Activated naive CD4-positive, alpha-beta T cell treated with anti-CD3 and anti-CD28 coated beads for 36 hours (primary cell): ENCODE data around the gene KRTAP4-2. TPM values are rescaled to one million over a fixed set of nuclear protein-coding genes. Genes with fewer than 3 reads are reported as not detected.
"Not testable (repeated sequence)": the region's sequence is repeated elsewhere in the genome, so short reads cannot be mapped to it uniquely, and the experiment has no call there.

Source experiments
- CTCF ChIA-PET: fragments of 350-600 bp; sonication (Branson Sonifier 250); formaldehyde crosslinking; loops from one replicate; lab custom pipeline; 2021; ENCODE audit warnings: antibody characterized with exemption; lab: Charles Lee
- DNase-seq: peaks from one replicate; pipeline ENCODE4 v3.0.0-alpha.2; 2020
- H3K27ac Mint-ChIP-seq: one replicate; pipeline ENCODE4 v1.8.0; 2021; ENCODE audit warnings: mild to moderate bottlenecking, mixed read lengths
- H3K27me3 Mint-ChIP-seq: one replicate; pipeline ENCODE4 v1.8.0; 2021; ENCODE audit warnings: low read depth, mixed read lengths
- H3K36me3 Mint-ChIP-seq: one replicate; pipeline ENCODE4 v1.8.0; 2021; ENCODE audit warnings: low read depth, mixed read lengths
- H3K4me1 Mint-ChIP-seq: one replicate; pipeline ENCODE4 v1.8.0; 2021; ENCODE audit warnings: low read depth, mixed read lengths
- H3K4me3 Mint-ChIP-seq: one replicate; pipeline ENCODE4 v1.8.0; 2021; ENCODE audit warnings: mild to moderate bottlenecking, moderate library complexity, mixed read lengths
- H3K9me3 Mint-ChIP-seq: one replicate; pipeline ENCODE4 v1.8.0; 2021; ENCODE audit warnings: mixed read lengths
- intact Hi-C: fragments of 100-400 bp; cut with micrococcal nuclease; formaldehyde crosslinking; loops from one replicate; pipeline ENCODE4 v1.15.1; 2023
- total RNA-seq, 2 experiments: library from RNA; stranded (reverse); gene quantifications; one replicate each; pipeline ENCODE4 v1.2.3, GENCODE V29; 2021

KRTAP4-2 gene
- total RNA-seq, 2 experiments from 2014 or later: not detected

DNA sequence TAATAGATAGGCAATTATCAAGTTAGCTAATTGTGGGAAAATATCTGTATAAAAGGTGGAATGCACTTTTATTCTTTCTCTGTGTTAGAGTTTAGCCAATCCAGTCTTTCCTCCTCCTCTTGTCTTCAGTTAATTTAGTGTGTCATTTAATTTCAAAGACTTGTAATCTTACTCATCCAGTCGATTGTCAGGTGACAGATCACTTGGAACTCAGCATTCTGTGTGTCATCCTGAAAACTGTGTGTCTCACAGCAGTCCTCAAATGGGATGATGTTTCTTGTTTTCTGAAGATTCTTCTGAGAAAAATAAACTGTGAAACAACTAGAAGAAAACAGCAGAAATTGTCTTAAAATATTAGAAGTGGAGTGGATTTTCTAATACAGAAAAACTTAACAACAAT, 7.0 kb upstream of the KRTAP4-2 start:
- no peaks in the 10 kb centered on the region for H3K9me3 Mint-ChIP-seq
- H3K36me3 Mint-ChIP-seq: no peaks in the 10 kb centered on the region
- no peak overlapping the region for H3K4me3 Mint-ChIP-seq
- intact Hi-C loops: no loop called here
- peaks cover 3% of the 10 kb centered on the region for H3K27me3 Mint-ChIP-seq
- no peak for DNase-seq
- H3K4me1 Mint-ChIP-seq: no peaks in the 10 kb centered on the region
- H3K27ac Mint-ChIP-seq: no peak overlapping the region
- CTCF ChIA-PET: interaction anchor here (0.6 kb wide), 1 partner anchor 223 kb away, joined by 3 read pairs; no protein-coding TSS in a partner anchor

DNA sequence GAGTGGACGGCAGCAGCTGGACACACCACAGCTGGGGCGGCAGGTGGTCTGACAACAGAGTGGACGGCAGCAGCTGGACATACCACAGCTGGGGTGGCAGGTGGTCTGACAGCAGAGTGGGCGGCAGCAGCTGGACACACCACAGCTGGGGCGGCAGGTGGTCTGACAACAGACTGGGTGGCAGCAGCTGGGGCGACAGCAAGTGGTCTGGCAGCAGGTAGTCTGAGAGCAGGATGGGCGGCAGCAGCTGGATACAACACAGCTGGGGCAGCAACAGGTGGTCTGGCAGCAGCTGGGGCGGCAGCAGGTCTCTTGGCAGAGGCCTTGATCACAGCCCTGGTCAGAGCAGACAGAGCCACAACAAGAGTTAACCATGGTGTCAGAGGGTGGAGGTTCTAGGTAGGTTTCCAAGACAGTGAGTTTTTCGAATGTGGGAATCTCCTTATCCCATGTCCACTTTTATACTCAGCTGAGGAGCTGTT, 6.5 kb upstream of the KRTAP4-2 start, which contains the start of gene KRTAP4-1:
Gene KRTAP4-1, minus strand, starts transcription at position 432 of the 482 bp plus-strand sequence. Its CDS starts 57 bp downstream, at position 375.
- CTCF ChIA-PET: interaction anchor here (0.6 kb wide), 1 partner anchor 223 kb away, joined by 3 read pairs; no protein-coding TSS in a partner anchor

DNA sequence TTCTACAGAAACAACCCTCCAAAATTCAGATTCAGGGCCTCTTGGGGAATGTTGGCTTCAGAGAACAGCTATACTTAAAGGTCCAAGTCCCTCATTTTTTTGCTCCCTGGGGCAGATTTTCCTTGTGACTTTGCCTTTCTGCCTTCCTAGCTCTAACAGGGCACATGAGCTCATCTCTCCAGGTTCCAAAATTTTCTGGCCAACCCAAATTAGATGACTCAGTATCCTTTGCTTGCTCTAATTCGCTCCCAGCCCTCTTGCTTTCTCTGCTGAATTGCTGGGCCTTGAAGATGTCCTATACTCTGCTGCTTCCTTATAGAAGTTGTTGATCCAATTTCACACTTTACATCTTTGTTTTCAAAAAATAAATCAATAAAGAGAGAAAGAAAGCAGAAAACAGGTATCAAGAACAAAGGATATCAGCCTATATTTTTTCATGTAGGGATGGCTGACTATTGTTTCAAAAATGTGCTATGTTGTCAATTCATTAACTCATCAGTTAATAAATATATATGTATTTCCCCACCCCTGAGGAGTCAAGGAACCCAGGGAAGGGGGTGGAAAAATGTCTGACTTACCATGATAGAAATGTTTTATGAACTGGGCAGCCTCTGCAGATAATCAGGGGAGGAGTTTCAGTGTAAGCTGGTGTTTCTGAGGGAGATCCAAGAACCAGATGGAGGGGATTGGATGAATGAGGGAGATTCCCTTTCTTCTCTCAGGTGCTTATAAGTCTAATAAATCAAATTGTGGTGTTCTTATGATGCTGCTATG, 1.0 kb upstream of the KRTAP4-2 start:
- intact Hi-C loops: no loop called here
- H3K4me1 Mint-ChIP-seq: no peaks in the 10 kb centered on the region
- no peak for DNase-seq
- H3K4me3 Mint-ChIP-seq: no peak overlapping the region
- CTCF ChIA-PET: interaction anchor here (0.6 kb wide), 1 partner anchor 107 kb away, joined by 3 read pairs; no protein-coding TSS in a partner anchor
- H3K36me3 Mint-ChIP-seq: no peaks in the 10 kb centered on the region
- H3K27me3 Mint-ChIP-seq: no peaks in the 10 kb centered on the region
- H3K27ac Mint-ChIP-seq: no peak overlapping the region
- H3K9me3 Mint-ChIP-seq: no peaks in the 10 kb centered on the region

More for the DNA sequence above, 6.5 kb upstream of the KRTAP4-2 start, which contains the start of gene KRTAP4-1:
- Mint-ChIP-seq H3K27ac (no peak within 1 kb of the TSS), H3K9me3 (no peaks in the 10 kb centered on the region), H3K27me3 (peaks cover 3% of the 10 kb centered on the region), H3K36me3 (no peaks in the 10 kb centered on the region), H3K4me3 (no peak within 1 kb of the TSS), H3K4me1 (no peaks in the 10 kb centered on the region)
- intact Hi-C loops: no loop called here
- DNase-seq: no peak

DNA sequence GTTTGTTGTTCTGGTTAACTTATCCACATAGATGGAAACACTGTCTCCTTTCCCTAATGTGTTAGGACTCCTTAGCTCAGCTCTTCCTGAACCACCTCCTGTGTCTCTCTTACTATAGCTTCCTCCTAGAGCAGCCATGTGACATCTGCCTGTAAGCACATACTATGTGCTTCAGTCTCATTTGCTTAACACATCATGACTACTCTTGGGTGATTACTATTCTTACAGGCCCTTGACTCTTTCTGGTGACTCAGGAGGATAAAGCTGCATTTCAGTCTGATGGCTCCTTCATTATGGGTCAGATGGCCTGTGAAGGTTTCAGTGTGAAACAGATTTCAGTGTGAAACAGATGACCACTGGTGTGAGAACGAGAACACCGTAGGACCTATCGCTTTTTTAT, 320 bp upstream of the KRTAP4-2 start:
- no peaks in the 10 kb centered on the region for H3K4me1 Mint-ChIP-seq
- no peaks in the 10 kb centered on the region for H3K9me3 Mint-ChIP-seq
- no peak for DNase-seq
- H3K27ac Mint-ChIP-seq: no peak overlapping the region
- no peak overlapping the region for H3K4me3 Mint-ChIP-seq
- H3K27me3 Mint-ChIP-seq: no peaks in the 10 kb centered on the region
- CTCF ChIA-PET: interaction anchor here (0.6 kb wide), 1 partner anchor 108 kb away, joined by 3 read pairs; no protein-coding TSS in a partner anchor
- intact Hi-C loops: no loop called here
- H3K36me3 Mint-ChIP-seq: no peaks in the 10 kb centered on the region

DNA sequence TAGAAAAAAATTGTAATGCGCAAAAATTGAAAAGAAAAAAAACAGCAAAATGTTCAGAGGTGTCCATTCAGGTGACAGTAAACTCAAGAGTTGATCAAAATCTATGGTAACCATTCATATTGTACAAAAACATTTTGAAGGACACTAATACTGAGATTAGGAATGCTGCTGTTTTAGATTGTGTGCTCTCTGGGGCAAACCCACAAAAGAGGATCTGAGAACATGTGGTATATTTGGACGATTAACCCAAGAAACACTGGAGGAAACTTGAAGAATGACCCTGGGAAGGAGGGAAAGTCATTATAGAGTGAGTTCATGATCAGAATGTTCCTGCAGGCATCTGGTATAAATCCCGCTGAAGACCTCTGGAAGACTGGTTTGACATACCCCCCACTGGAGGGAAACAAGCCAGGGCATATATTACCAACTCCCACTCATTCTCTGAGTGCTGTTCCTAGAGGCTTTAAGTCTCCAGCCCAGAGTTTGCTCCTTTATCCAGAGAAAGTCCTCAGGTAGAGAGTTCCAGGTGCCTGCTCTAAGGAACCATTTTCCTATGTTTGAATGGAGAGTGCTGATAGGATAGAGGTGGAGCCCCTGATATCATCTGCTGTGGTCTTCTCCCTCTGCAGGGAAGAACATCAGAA, 1.2 kb downstream of the KRTAP4-2 start:
- no peaks in the 10 kb centered on the region for H3K9me3 Mint-ChIP-seq
- no peaks in the 10 kb centered on the region for H3K36me3 Mint-ChIP-seq
- H3K27me3 Mint-ChIP-seq: no peaks in the 10 kb centered on the region
- CTCF ChIA-PET: no interaction called here
- H3K4me3 Mint-ChIP-seq: no peak overlapping the region
- no peak overlapping the region for H3K27ac Mint-ChIP-seq
- no peak for DNase-seq
- H3K4me1 Mint-ChIP-seq: no peaks in the 10 kb centered on the region
- intact Hi-C loops: no loop called here

DNA sequence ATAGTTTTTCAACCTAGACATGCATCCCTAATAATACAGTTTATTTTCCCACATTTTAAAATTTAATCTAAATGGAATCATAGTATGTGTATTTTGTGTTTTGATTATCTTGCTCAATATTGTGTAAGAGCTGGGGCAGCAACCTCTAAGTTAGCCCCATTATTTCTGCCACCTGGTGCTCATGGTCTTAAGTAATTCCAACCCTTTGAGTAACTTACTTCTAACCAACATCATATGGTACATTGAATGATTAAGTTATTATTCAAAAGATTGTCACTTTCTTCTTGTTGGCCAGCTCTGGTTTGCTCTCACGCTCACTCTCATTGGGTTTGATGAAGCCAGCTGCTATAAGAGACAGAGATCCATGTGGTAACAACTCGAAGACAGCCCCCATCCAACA, 6.1 kb downstream of the KRTAP4-2 start:
- no peak overlapping the region for H3K27ac Mint-ChIP-seq
- intact Hi-C loops: no loop called here
- H3K4me1 Mint-ChIP-seq: no peaks in the 10 kb centered on the region
- no peaks in the 10 kb centered on the region for H3K27me3 Mint-ChIP-seq
- H3K4me3 Mint-ChIP-seq: no peak overlapping the region
- CTCF ChIA-PET: no interaction called here
- H3K9me3 Mint-ChIP-seq: no peaks in the 10 kb centered on the region
- DNase-seq: no peak
- no peaks in the 10 kb centered on the region for H3K36me3 Mint-ChIP-seq

DNA sequence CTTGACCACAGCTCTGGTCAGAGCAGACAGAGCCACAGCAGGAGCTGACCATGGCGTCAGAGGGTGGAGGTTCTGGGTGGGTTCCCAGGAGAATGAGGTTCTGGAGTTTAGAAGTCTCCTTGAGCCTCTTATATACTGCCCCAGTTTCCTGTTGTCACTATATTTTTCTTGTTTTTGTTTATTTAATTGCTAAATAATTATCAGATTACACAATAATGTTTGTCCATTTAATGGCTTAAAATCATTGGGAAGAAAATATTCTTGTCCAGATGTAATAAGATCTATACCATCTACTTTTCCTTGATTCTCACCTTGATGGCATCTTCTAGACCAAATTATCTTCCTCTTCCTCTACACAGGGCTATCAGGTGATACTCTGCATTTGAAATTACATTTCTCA, 9.9 kb downstream of the KRTAP4-2 start, which contains the start of gene KRTAP4-3:
Gene KRTAP4-3, minus strand, starts transcription at position 101 of the 400 bp plus-strand sequence. Its CDS starts 49 bp downstream, at position 52.
- Mint-ChIP-seq H3K9me3 (no peaks in the 10 kb centered on the region), H3K4me1 (no peaks in the 10 kb centered on the region), H3K27me3 (no peaks in the 10 kb centered on the region), H3K4me3 (no peak within 1 kb of the TSS), H3K36me3 (no peaks in the 10 kb centered on the region), H3K27ac (no peak within 1 kb of the TSS)
- intact Hi-C loops: no loop called here
- no peak for DNase-seq
- CTCF ChIA-PET: no interaction called here

DNA sequence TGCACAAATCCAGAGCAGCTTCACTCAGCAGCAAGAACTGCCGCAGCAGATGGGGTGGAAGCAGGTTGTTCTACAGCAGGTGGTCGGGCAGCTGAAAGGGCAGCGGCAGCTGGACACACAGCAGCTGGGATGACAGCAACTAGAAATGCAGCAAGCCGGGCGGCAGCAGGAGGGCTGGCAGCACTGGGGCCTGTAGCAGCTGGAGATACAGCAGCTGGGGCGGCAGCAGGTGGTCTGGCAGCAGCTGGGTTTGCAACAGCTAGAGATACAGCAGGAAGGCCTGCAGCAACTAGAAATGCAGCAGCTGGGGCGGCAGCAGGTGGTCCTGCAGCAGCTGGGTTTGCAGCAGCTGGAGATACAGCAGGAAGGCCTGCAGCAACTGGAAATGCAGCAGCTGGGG, 10.5 kb downstream of the KRTAP4-2 start:
- no peak for DNase-seq
- Mint-ChIP-seq H3K9me3 (no peaks in the 10 kb centered on the region), H3K27ac (no peak overlapping the region), H3K27me3 (no peaks in the 10 kb centered on the region), H3K36me3 (no peaks in the 10 kb centered on the region), H3K4me3 (no peak overlapping the region), H3K4me1 (no peaks in the 10 kb centered on the region)
- CTCF ChIA-PET: no interaction called here
- intact Hi-C loops: no loop called here

DNA sequence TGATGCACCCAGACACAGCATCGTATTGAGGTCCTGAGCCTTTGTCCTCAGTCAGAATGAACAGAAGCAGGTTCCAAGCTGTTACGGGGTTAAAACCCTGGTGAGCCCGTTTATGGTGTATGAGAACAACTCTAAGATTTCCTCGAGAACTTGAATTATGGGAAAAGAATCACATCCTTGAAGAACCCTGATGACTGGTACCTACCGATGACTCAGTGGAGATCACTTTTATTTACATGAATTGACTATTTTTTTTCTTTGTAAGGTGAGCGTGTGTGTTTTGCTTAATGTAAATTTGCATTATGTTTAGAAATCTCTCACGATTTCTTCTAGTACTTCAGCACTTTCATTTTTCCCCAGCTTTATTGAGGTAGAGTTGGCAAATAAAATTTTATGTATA, 14.2 kb downstream of the KRTAP4-2 start:
- CTCF ChIA-PET: no interaction called here

DNA sequence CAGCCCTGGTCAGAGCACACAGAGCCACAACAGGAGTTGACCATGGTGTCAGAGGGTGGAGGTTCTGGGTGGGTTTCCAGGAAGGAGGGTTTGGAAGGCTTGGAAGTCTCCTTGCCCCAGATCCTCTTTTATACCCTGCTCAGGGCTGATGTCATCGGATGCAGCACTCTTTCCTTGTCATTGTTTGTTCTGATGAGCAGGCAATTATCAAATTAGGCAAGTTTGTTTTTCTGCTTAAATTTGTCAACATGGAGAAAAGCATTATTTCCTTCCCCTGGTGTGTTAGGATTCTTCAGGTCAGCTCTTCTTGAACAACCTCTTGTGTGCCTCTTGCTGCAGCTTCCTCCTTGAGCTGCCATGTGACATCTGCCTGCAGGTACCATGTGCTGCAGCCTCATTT, 17.4 kb downstream of the KRTAP4-2 start, which contains the start of gene KRTAP4-4:
Gene KRTAP4-4, minus strand, starts transcription at position 101 of the 400 bp plus-strand sequence. Its CDS starts 57 bp downstream, at position 44.
- CTCF ChIA-PET: interaction anchor here (0.5 to 0.7 kb wide), 3 partner anchors 211 to 336 kb away, joined by 4 to 5 read pairs (median 4); no protein-coding TSS in a partner anchor
- Mint-ChIP-seq H3K9me3 (no peaks in the 10 kb centered on the region), H3K4me1 (no peaks in the 10 kb centered on the region), H3K36me3 (no peaks in the 10 kb centered on the region), H3K27me3 (peaks cover 1% of the 10 kb centered on the region), H3K27ac (no peak within 1 kb of the TSS), H3K4me3 (no peak within 1 kb of the TSS)
- intact Hi-C loops: no loop called here
- no peak for DNase-seq

More for the DNA sequence above, 14.2 kb downstream of the KRTAP4-2 start:
- no peaks in the 10 kb centered on the region for H3K4me1 Mint-ChIP-seq
- H3K4me3 Mint-ChIP-seq: no peak overlapping the region
- intact Hi-C loops: no loop called here
- no peaks in the 10 kb centered on the region for H3K9me3 Mint-ChIP-seq
- H3K27me3 Mint-ChIP-seq: no peaks in the 10 kb centered on the region
- DNase-seq: no peak
- no peak overlapping the region for H3K27ac Mint-ChIP-seq
- H3K36me3 Mint-ChIP-seq: no peaks in the 10 kb centered on the region

DNA sequence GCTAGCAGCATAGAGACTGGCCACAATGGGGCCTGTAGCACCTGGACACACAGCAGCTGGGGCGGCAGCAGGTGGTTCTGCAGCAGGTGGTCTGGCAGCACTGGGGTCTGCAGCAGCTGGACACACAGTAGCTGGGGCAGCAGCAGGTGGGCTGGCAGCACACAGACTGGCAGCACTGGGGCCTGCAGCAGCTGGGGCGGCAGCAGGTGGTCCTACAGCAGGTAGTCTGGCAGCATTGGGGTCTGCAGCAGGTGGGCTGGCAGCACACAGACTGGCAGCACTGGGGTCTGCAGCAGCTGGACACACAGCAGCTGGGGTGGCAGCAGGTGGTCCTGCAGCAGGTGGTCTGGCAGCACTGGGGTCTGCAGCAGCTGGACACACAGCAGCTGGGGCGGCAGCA, 17.8 kb downstream of the KRTAP4-2 start:
- H3K4me3 Mint-ChIP-seq, H3K4me1 Mint-ChIP-seq, intact Hi-C loops, H3K9me3 Mint-ChIP-seq, DNase-seq, H3K27ac Mint-ChIP-seq, H3K27me3 Mint-ChIP-seq, H3K36me3 Mint-ChIP-seq: not testable (repeated sequence)
- CTCF ChIA-PET: interaction anchor here (0.6 to 0.7 kb wide), 2 partner anchors 211 to 337 kb away, joined by 4 read pairs; no protein-coding TSS in a partner anchor

DNA sequence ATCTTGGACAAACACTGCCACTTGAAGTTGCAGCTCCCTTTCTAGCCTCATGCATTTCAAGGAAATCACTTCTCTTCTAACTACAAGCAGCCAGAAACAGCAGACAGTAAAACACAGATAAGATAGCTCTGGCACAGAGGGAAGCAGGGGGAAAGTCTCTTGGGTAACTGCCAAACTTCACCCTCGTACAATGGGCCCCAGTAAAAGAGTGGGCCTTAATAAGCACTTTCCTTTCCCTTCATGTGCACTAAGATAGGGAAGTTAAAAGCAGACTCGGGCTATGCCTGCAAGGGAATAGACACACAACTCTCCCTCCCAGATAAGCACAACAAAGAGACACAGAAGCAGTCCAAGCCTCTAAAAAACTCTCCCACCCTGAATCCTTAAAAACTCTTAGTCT, 24.2 kb downstream of the KRTAP4-2 start:
- DNase-seq: no peak
- no peaks in the 10 kb centered on the region for H3K9me3 Mint-ChIP-seq
- no peaks in the 10 kb centered on the region for H3K4me1 Mint-ChIP-seq
- no peak overlapping the region for H3K4me3 Mint-ChIP-seq
- intact Hi-C loops: no loop called here
- CTCF ChIA-PET: no interaction called here
- no peaks in the 10 kb centered on the region for H3K36me3 Mint-ChIP-seq
- H3K27ac Mint-ChIP-seq: no peak overlapping the region
- peaks cover 4% of the 10 kb centered on the region for H3K27me3 Mint-ChIP-seq
